Mammary epithelial cell (primary cell): ENCODE measurements around the gene VENTX.

Source experiments
- CTCF ChIP-seq, 2 donors: IDR thresholded peaks in 1 of 2; conservative IDR thresholded peaks in 1 of 2; 2 replicates each; pipeline ENCODE4 v1.5.1; 2011 to 2012; ENCODE audit warnings: inconsistent platforms in 2 of 2, low read length in 2 of 2, mild to moderate bottlenecking in 2 of 2, control low read depth in 1 of 2, low read depth in 1 of 2; ENCODE audit not compliant: insufficient read depth in 1 of 2; ENCODE audit errors: extremely low read depth in 1 of 2
- EZH2 ChIP-seq: IDR thresholded peaks from 2 replicates; pipeline ENCODE4 v1.6.1; 2012; ENCODE audit warnings: low read length, inconsistent platforms, borderline replicate concordance

- no peak for TF ChIP-seq CTCF (conservative IDR thresholded peaks at IDR 0.05 in 1 of 2, IDR thresholded peaks at IDR 0.05 in 1 of 2; ENCODE audit: extremely low read depth in 1 of 2, insufficient read depth in 1 of 2, low read depth in 1 of 2, low read length in 2 of 2)
- TF ChIP-seq EZH2 = no peak
These were observed 50.3 kb downstream of the VENTX start for GRCh38 chr10:133287832-133288500.
